HepG2 (cell line): ENCODE results near the gene PRRC2A. TPM values are rescaled to one million over a fixed set of nuclear protein-coding genes. Genes with fewer than 3 reads are reported as not detected.

ENCODE experiments used
- BCL3 ChIP-seq: sonication (generic); formaldehyde crosslinking; IDR thresholded peaks from 2 replicates; pipeline ENCODE4 v1.5.1; 2020; ENCODE audit warnings: mild to moderate bottlenecking, missing genetic modification reagents, moderate library complexity
- CREB3 ChIP-seq: sonication (generic); formaldehyde crosslinking; IDR thresholded peaks from 2 replicates; pipeline ENCODE4 v1.5.0; 2020; ENCODE audit warnings: missing genetic modification reagents
- ETS1 ChIP-seq: sonication (generic); formaldehyde crosslinking; IDR thresholded peaks from 2 replicates; pipeline ENCODE4 v1.4.0; 2020; ENCODE audit warnings: missing genetic modification reagents
- GABPB1 ChIP-seq: IDR thresholded peaks from 2 replicates; pipeline ENCODE4 v1.6.1; 2016; ENCODE audit warnings: mild to moderate bottlenecking, missing genetic modification reagents, moderate library complexity, missing compliant biosample characterization
- GTF2F1 ChIP-seq: fragments of 150-350 bp; IDR thresholded peaks from 2 replicates; pipeline ENCODE4 v1.6.1; 2014; ENCODE audit warnings: low read length
- JUN ChIP-seq: sonication (generic); formaldehyde crosslinking; IDR thresholded peaks from 2 replicates; pipeline ENCODE4 v1.4.0; 2020; ENCODE audit warnings: mild to moderate bottlenecking, missing genetic modification reagents
- KLF15 ChIP-seq: sonication (generic); formaldehyde crosslinking; IDR thresholded peaks from 2 replicates; pipeline ENCODE4 v1.8.1; 2023; ENCODE audit warnings: borderline replicate concordance, mild to moderate bottlenecking, inconsistent platforms, missing genetic modification reagents, mixed read lengths
- KMT2A ChIP-seq: sonication (generic); formaldehyde crosslinking; IDR thresholded peaks from 2 replicates; pipeline ENCODE4 v1.4.0; 2020; ENCODE audit warnings: missing genetic modification reagents
- MLLT10 ChIP-seq: sonication (generic); formaldehyde crosslinking; IDR thresholded peaks from 2 replicates; pipeline ENCODE4 v1.4.0; 2020; ENCODE audit warnings: missing genetic modification reagents
- NCOA5 ChIP-seq: sonication (generic); formaldehyde crosslinking; IDR thresholded peaks from 2 replicates; pipeline ENCODE4 v1.4.0; 2020; ENCODE audit warnings: missing genetic modification reagents
- NFIC ChIP-seq: IDR thresholded peaks from 2 replicates; pipeline ENCODE4 v1.6.1; 2012; ENCODE audit warnings: mild to moderate bottlenecking, low read length, inconsistent platforms
- NFYC ChIP-seq: IDR thresholded peaks from 2 replicates; pipeline ENCODE4 v1.6.1; 2016; ENCODE audit warnings: missing genetic modification reagents, missing compliant biosample characterization
- RORA ChIP-seq: sonication (generic); formaldehyde crosslinking; IDR thresholded peaks from 2 replicates; pipeline ENCODE4 v1.5.0; 2020; ENCODE audit warnings: mild to moderate bottlenecking, missing genetic modification reagents, moderate library complexity
- SNAPC2 ChIP-seq: sonication (generic); formaldehyde crosslinking; IDR thresholded peaks from 2 replicates; pipeline ENCODE4 v1.8.1; 2022; ENCODE audit warnings: mild to moderate bottlenecking, missing genetic modification reagents
- TGIF2 ChIP-seq: IDR thresholded peaks from 2 replicates; pipeline ENCODE4 v1.6.1; 2016; ENCODE audit warnings: control low read depth, missing compliant biosample characterization
- WIZ ChIP-seq: sonication (generic); formaldehyde crosslinking; IDR thresholded peaks from 2 replicates; pipeline ENCODE4 v1.5.1; 2020; ENCODE audit warnings: mild to moderate bottlenecking, missing genetic modification reagents
- ZNF230 ChIP-seq: sonication (generic); formaldehyde crosslinking; IDR thresholded peaks from 2 replicates; pipeline ENCODE4 v1.4.0; 2020; ENCODE audit warnings: mild to moderate bottlenecking, missing genetic modification reagents
- ZNF260 ChIP-seq: sonication (generic); formaldehyde crosslinking; IDR thresholded peaks from 2 replicates; pipeline ENCODE4 v1.4.0; 2020; ENCODE audit warnings: missing genetic modification reagents, low read depth, mild to moderate bottlenecking, borderline replicate concordance
- ZNF354B ChIP-seq: sonication (generic); formaldehyde crosslinking; IDR thresholded peaks from 2 replicates; pipeline ENCODE4 v1.8.0; 2022; ENCODE audit warnings: mild to moderate bottlenecking, missing genetic modification reagents
- ZNF44 ChIP-seq: sonication (generic); formaldehyde crosslinking; IDR thresholded peaks from 2 replicates; pipeline ENCODE4 v1.5.1; 2020; ENCODE audit warnings: mild to moderate bottlenecking, missing genetic modification reagents
- ZNF503 ChIP-seq: sonication (generic); formaldehyde crosslinking; IDR thresholded peaks from 2 replicates; pipeline ENCODE4 v1.4.0; 2020; ENCODE audit warnings: missing genetic modification reagents
- ZNF510 ChIP-seq: sonication (generic); formaldehyde crosslinking; IDR thresholded peaks from 2 replicates; pipeline ENCODE4 v1.4.0; 2020; ENCODE audit warnings: low read depth, mild to moderate bottlenecking, missing genetic modification reagents
- ZNF720 ChIP-seq: sonication (generic); formaldehyde crosslinking; IDR thresholded peaks from 2 replicates; pipeline ENCODE4 v1.4.0; 2020; ENCODE audit warnings: missing genetic modification reagents
- ZNF816 ChIP-seq: sonication (generic); formaldehyde crosslinking; IDR thresholded peaks from 2 replicates; pipeline ENCODE4 v1.8.0; 2022; ENCODE audit warnings: missing genetic modification reagents, mild to moderate bottlenecking, borderline replicate concordance
- polyA plus RNA-seq, 8 experiments: library from polyadenylated mRNA; depleted of rRNA in 3 of 8; stranded (reverse) in 7 of 8; unstranded in 1 of 8; fragments of >200 nt; fragmentation: Illumina TruSeq in 4 of 8; extraction: Trizol in 4 of 8; gene quantifications; 2 replicates each; pipeline versions ENCODE4 v1.2.1 to v1.2.3, GENCODE V29; 2011 to 2016; ENCODE audit warnings: low read depth in 4 of 8, missing spikeins in 1 of 8, mixed read lengths in 1 of 8; ENCODE audit not compliant: insufficient read depth in 1 of 8
- total RNA-seq, 5 experiments: library from RNA; depleted of rRNA; stranded (reverse); fragments of >200 nt; fragmentation: Illumina TruSeq; extraction: Trizol; gene quantifications; 2 replicates each; pipeline ENCODE4 v1.2.3, GENCODE V29; 2016; ENCODE audit warnings: low read depth in 1 of 5
- TF ChIP-seq, protein P1 (sequence below): sonication (generic); formaldehyde crosslinking; IDR thresholded peaks from 2 replicates; pipeline ENCODE4 v1.8.1; 2023; ENCODE audit warnings: mild to moderate bottlenecking, missing genetic modification reagents

The PRRC2A gene
- total and polyA plus RNA-seq, 2 of the 13 experiments (the other 11 are each of a cell fraction or from before 2014, with no cell fraction given): 38.9 to 47.4 TPM

GRCh38 chr6:31666337-31666965, 45.9 kb downstream of the PRRC2A start (continued):
- TF ChIP-seq GTF2F1 (no peak), ZNF354B (CRISPR knock-in tag) (no peak), MLLT10 (CRISPR knock-in tag) (no peak), ZNF510 (CRISPR knock-in tag) (no peak), JUN (CRISPR knock-in tag) (no peak), TGIF2 (CRISPR knock-in tag) (no peak), ETS1 (CRISPR knock-in tag) (no peak), CREB3 (CRISPR knock-in tag) (no peak), NFYC (CRISPR knock-in tag) (no peak), ZNF816 (CRISPR knock-in tag) (no peak), GABPB1 (CRISPR knock-in tag) (no peak), WIZ (CRISPR knock-in tag) (no peak), RORA (CRISPR knock-in tag) (no peak), SNAPC2 (CRISPR knock-in tag) (no peak), ZNF44 (CRISPR knock-in tag) (0 out of 2 replicates have a peak, but pooled peaks have one; percentile 30), NCOA5 (CRISPR knock-in tag) (no peak), ZNF230 (CRISPR knock-in tag) (0 out of 2 replicates have a peak, but pooled peaks have one; percentile 18), NFIC (no peak), KLF15 (no peak), ZNF260 (CRISPR knock-in tag) (no peak), BCL3 (no peak), ZNF720 (no peak), KMT2A (no peak), ZNF503 (CRISPR knock-in tag) (no peak)
- TF ChIP-seq, protein P1, sequence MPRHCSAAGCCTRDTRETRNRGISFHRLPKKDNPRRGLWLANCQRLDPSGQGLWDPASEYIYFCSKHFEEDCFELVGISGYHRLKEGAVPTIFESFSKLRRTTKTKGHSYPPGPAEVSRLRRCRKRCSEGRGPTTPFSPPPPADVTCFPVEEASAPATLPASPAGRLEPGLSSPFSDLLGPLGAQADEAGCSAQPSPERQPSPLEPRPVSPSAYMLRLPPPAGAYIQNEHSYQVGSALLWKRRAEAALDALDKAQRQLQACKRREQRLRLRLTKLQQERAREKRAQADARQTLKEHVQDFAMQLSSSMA (CRISPR knock-in tag): no peak
